ENCODE results near the gene NMBR.

DNA sequence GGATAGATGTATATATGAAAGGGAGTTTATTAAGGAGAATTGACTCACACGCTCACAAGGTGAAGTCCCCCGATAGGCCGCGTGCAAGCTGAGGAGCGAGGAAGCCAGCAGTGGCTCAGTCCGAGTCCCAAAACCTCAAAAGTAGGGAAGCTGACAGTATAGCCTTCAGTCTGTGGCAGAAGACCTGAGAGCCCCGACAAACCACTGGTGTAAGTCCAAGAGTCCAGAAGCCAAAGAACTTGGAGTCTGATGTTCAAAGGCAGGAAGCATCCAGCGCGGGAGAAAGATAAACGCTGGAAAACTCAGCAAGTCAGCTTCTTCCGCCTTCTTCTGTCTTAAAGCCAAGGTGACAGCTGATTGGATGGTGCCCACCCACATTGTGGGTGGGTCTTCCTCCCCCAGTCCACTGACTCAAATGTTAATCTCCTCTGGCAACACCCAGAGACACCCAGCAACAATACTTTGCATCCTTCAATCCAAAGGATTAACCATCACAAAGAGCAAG is 116.8 kb downstream of the NMBR start:
- TF ChIP-seq, protein P1, sequence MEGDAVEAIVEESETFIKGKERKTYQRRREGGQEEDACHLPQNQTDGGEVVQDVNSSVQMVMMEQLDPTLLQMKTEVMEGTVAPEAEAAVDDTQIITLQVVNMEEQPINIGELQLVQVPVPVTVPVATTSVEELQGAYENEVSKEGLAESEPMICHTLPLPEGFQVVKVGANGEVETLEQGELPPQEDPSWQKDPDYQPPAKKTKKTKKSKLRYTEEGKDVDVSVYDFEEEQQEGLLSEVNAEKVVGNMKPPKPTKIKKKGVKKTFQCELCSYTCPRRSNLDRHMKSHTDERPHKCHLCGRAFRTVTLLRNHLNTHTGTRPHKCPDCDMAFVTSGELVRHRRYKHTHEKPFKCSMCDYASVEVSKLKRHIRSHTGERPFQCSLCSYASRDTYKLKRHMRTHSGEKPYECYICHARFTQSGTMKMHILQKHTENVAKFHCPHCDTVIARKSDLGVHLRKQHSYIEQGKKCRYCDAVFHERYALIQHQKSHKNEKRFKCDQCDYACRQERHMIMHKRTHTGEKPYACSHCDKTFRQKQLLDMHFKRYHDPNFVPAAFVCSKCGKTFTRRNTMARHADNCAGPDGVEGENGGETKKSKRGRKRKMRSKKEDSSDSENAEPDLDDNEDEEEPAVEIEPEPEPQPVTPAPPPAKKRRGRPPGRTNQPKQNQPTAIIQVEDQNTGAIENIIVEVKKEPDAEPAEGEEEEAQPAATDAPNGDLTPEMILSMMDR (conservative IDR thresholded peaks at IDR 0.05; ENCODE audit: low read depth, low read length), result no peak
- TF ChIP-seq EZH2 (IDR thresholded peaks at IDR 0.05; ENCODE audit: borderline replicate concordance, low read depth, low read length, poor library complexity, severe bottlenecking), result no peak
